Muscle of back (tissue), 11 donors: ENCODE measurements around the gene FLAD1. TPM values are rescaled to one million over a fixed set of nuclear protein-coding genes. Genes with fewer than 3 reads are reported as not detected.

ENCODE experiments used
- DNase-seq, 3 donors: peaks; one replicate each; pipeline versions ENCODE4 v3.0.0 to v3.0.0-alpha.2; 2013
- polyA plus RNA-seq, 10 donors: library from polyadenylated mRNA; unstranded; fragments of 120-200 nt; gene quantifications; one replicate each; pipeline ENCODE4 v1.2.1, GENCODE V29; 2013; ENCODE audit not compliant: insufficient read length in 10 of 10

The FLAD1 gene
- polyA plus RNA-seq, 10 donors = 15.3 to 21.0 (median 19.5) TPM

DNA sequence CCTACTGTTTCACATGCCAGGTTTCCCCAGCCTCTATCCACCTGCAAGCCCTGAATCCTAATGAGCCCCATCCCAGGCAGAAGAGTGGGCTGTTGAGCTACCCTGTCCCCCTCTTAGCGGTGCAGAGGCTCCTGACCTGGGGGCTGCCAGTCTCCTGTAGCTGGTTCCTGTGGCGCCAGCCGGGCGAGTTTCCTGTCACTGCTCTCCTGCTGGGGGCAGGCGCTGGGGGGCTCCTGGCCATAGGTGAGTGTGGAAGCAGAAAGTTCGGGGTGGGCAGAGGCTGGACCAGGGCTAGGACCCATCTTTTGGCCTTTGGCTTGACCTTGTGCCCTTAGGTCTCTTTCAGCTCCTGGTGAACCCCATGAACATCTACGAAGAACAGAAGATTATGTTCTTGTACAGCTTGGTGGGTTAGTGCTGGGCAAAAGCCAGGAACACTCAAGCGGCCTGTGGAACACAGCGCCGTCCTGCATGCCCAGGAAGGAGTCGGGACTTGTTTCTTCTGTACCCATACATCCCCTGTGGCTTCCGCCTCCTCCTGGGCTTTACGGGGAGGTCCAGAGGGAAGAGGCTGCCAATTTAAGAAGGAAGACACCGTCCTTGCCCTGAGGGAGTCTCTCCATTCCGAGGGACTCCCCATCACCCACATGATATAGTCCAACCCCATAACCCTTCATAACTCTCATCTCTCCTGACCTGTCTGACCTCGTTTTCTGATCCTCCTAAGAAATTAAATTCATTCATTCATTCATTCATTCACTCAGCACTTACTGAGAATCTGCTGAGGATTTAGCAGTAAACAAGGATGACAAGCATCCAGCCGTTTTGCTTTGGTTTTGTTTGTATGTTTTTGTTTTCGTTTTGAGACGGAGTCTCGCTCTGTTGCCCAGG is 51.4 kb downstream of the FLAD1 start:
- no peak for DNase-seq

DNA sequence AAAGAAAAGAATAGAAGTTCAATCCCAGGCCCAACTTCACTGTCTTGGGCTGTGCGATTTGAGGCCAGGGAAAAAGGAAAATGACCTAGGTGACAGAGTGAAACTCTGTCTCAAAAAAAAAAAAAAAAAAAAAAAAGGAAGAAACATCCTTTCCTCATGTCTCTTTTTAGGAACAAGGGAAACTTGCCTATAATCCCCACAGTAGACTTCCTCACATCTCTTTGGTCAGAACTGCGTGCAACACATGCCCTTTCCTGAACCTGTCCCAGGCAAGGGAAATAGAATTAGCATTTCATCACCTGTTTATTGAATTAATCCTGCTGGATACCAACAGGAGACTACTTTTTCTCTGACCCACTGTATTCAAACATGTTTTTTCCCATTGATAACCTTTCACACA is 52.8 kb downstream of the FLAD1 start:
- DNase-seq = no peak

DNA sequence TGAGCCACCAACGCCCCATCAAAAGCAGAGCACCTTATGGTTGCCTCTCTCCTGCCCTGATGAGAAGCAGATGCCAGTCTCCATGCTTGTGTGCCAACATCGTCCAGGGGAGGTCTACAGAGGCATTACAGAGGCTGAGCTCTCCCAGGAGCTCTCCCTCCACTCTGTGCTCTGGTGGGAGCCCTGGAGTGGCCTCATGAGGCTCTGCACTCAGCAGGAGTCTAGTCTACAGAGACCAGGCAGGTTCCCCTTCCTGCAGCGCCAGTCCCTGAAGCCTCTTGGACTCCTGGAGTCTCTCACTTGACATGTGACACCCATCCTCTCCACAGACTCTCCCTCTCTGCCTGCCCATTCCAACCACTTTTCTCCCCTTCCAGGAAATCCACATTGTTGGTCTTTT is 53.9 kb downstream of the FLAD1 start:
- DNase-seq = no peak

DNA sequence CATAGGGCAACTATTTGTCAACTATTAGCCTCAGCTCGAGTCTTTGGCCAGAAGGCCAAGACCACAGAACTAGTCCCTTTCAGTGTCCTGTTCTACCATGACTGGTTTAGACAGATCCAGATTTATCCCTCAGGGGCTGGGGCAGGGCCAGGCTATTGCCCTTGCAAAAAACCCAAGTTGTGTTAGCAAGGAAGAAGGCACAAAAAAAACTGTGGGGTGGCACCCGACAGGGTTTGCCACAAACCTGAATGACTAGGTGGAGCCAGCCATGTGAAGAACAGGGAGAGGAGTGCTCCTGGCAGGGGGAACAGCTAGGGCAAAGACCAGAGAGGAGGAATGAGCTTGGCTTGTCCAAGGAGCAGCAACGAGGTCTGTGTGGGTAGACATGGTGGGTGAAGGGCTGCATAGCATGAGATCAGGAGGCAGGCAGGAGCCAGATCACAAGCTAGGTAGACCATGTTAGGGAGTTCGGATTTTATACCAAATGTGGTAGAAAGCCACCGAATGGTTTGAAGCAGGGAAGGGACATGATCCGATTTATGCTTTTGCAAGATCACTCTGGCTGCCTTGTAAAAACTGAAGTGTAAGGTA is 54.8 kb downstream of the FLAD1 start:
- DNase-seq = no peak

DNA sequence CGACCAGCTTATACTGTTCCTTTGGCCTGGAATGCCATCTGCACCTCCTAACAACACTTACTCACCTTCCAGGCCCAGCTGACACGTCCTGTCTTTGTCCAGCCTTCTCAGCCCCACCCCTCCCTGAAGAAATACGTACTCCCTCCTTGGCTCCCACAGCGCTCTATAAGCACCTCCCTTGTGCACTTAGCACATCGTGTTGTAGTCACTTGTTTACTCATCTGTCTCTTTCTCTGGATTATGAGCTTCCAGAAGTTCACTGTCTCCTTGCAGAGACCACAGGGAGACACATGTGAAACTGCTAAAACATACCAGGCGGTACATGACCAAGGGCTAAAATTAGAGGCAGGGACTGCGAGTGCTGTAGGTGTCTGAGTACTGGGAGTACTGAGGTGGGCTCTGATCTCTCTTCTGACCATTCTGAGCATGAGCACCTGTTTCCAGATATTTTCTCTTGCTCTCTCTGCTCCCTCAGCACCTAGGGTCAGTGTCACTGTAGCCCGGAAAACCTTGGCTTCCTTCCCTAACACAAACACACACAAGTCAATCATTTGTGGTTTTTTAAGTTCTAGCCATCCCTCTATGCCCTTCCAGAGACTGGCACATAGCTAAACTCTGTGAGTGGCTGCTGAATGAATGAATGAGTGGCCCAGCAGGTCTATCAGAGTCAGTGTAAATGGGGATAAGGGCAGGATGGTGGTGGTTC is 55.6 kb downstream of the FLAD1 start:
- no peak for DNase-seq

DNA sequence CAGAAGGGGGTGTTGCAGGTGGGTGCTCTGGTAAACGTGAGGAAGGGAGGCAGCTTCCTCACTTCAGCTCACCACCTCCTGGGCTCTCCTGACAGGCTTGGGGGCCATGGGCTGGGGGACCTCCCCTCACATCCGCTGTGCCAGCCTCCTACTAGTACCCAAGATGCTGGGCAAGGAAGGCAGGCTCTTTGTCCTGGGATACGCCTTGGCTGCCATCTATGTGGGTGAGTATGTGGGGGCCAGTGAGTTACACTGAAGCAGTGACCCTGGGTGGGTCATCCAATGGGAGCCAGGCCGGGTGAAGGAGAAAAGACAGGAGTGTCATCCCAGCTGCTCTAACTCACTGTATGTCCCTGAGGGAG is 56.1 kb downstream of the FLAD1 start:
- DNase-seq = no peak

DNA sequence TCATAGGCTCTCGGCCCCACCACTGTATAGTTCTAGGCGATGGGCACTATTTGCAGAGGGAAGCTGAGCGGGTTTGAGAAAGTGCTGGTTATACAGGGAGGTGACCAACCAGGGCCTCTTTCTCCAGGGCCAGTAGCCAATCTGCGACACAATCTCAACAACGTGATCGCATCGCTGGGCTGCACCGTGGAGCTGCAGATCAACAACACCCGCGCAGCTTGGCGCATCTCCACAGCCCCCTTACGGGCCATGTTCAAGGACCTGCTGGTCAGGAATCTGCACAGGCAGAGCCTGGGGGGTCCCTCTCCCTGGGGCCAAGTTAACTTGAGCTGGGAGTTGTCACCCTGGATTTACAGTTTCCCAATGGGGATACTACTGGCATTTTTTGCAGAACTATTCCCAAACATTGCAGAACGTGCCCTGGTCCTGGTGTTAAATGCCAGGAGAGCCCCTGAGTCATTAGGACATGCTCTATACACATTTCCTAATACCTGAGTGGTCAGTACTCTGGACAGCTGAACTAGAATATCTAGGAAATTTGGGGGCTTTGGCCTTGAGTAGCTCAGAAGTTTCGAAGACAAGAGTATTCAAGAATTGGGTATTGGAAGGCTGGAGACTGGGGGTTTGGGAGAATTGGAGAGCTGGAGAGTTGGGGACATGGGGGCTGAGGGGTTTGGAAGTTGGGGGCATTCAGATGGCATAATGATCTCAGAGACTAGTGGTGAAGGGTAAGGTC is 57.4 kb downstream of the FLAD1 start:
- no peak for DNase-seq

Other genes with a start within 250 kb of the FLAD1 start
- gene KCNN3, start 113.1 kb upstream of the FLAD1 start, polyA plus RNA-seq = 1 to 10 TPM; 6.2 to 9.8 (median 8.3) TPM
- 10 to 100 TPM; 21.6 to 35.4 (median 26.8) TPM for gene PMVK, start 46.6 kb upstream of the FLAD1 start, polyA plus RNA-seq
- gene PBXIP1, start 27.2 kb upstream of the FLAD1 start, polyA plus RNA-seq = 100 to 1,000 TPM in 9 of 10 donors, 10 to 100 TPM in 1; 81.5 to 150 (median 124) TPM
- gene PYGO2, start 21.6 kb upstream of the FLAD1 start, polyA plus RNA-seq = 10 to 100 TPM; 25.6 to 33.5 (median 26.9) TPM
- 100 to 1,000 TPM in 1 of 10 donors, 10 to 100 TPM in 9; 76.6 to 116 (median 85.6) TPM for gene SHC1, start 12.6 kb upstream of the FLAD1 start, polyA plus RNA-seq
- 10 to 100 TPM; 45.8 to 80.8 (median 62.6) TPM for gene CKS1B, start 8.7 kb upstream of the FLAD1 start, polyA plus RNA-seq
- gene LENEP, start 10.2 kb downstream of the FLAD1 start, polyA plus RNA-seq = under 1 TPM in 3 of 10 donors, not detected in 7; 0.30 to 0.71 (median 0.48) TPM
- 10 to 100 TPM in 2 of 10 donors, 1 to 10 TPM in 8; 6.2 to 13.1 (median 8.4) TPM for gene ZBTB7B, start 19.5 kb downstream of the FLAD1 start, polyA plus RNA-seq
- gene DCST2, start 50.4 kb downstream of the FLAD1 start, polyA plus RNA-seq = 1 to 10 TPM in 3 of 10 donors, under 1 TPM in 7; 0.40 to 1.9 (median 0.85) TPM
- gene DCST1, start 50.5 kb downstream of the FLAD1 start, polyA plus RNA-seq = under 1 TPM; 0.09 to 0.58 (median 0.17) TPM
- 10 to 100 TPM; 50.0 to 81.4 (median 59.9) TPM for gene ADAM15, start 68.0 kb downstream of the FLAD1 start, polyA plus RNA-seq
- 10 to 100 TPM in 1 of 10 donors, 1 to 10 TPM in 9; 5.1 to 10.2 (median 7.0) TPM for gene EFNA4, start 80.4 kb downstream of the FLAD1 start, polyA plus RNA-seq
- gene EFNA3, start 95.5 kb downstream of the FLAD1 start, polyA plus RNA-seq = 1 to 10 TPM; 2.1 to 5.3 (median 2.3) TPM
- 10 to 100 TPM; 19.4 to 31.5 (median 22.8) TPM for gene EFNA1, start 144.5 kb downstream of the FLAD1 start, polyA plus RNA-seq
- 10 to 100 TPM; 18.1 to 21.6 (median 21.1) TPM for gene SLC50A1, start 152.5 kb downstream of the FLAD1 start, polyA plus RNA-seq
- 10 to 100 TPM; 11.9 to 28.7 (median 18.8) TPM for gene DPM3, start 157.2 kb downstream of the FLAD1 start, polyA plus RNA-seq
- gene KRTCAP2, start 190.0 kb downstream of the FLAD1 start, polyA plus RNA-seq = 100 to 1,000 TPM in 2 of 10 donors, 10 to 100 TPM in 8; 77.1 to 103 (median 93.4) TPM
- gene TRIM46, start 190.5 kb downstream of the FLAD1 start, polyA plus RNA-seq = under 1 TPM; 0.21 to 0.83 (median 0.52) TPM
- gene THBS3, start 224.6 kb downstream of the FLAD1 start, polyA plus RNA-seq = 10 to 100 TPM; 48.6 to 97.0 (median 68.0) TPM
- 10 to 100 TPM; 16.3 to 26.1 (median 21.6) TPM for gene MTX1, start 225.4 kb downstream of the FLAD1 start, polyA plus RNA-seq